KG1 (cell line): Measurements from ENCODE around the gene IL12B.
"Not testable (repeated sequence)": the region's sequence is repeated elsewhere in the genome, so short reads cannot be mapped to it uniquely, and the experiment has no call there.

Experiments
- DNase-seq: peaks from one replicate; lab custom pipeline; 2025; lab: John Stamatoyannopoulos, UW

IL12B gene

DNA sequence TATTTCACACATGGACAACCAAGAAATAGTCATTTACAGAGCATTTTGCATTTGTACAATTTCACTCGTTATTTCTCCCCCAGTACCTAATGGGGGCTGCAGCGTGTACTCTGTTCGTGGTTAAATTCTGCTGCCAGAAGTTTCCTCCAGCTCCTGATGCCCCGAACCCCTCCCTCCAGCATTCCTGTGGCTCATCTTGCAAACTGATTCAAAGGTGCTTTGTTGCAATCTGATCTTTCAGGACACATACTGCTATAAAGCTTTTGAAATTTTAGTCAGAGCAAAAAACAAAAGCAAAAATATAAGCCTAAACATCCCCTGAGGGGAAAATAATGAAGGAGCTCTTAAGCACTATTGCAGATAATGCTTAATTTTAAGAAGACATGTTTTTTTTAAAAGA, 39.5 kb downstream of the IL12B start:
- DNase-seq, result no peak

DNA sequence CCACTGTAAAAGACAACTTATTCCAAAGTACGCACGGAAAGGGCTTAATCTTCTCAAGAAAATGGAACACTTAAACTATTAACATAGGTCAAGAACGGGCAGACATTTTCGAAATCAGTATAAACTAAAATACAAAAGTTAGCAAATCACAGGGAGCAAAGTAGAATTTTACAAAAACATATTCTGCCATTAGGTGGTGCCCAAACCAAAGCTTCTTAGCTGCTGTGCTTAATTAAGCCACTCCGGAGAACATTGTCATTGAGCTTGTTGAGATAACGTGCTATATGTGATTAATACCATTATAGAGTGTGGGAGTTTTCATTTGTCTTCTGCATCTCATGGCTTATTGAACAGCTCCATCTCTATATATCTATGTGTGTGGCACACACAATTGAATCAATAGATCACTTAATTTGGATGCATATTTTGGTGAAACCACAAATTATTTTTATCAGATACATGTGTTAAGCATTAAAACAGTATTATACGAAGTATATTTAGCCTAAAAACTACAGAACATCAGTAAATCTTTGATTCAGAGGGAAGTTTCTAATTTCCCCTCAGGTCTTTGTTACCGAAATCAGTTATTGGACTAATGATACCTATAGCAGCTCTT, 43.8 kb downstream of the IL12B start:
- no peak for DNase-seq

DNA sequence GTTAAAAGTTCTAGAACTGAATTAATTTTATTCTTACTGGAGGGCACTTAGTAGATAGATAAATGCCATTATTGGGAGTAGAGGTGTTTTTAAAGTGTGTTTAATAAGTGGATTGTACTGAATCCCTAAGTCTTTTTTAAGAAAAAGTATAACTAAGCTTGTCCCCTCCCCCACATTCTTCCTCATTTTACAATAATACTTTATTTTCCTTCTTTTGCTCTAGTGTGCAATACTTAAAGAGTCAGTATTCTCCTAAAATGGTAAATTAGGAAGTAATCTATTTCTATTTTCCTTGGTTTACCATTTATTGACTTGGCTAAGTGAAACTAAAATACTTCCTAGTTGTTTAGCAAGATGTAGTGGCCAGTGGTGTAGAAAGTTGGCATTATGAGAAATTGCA, 55.6 kb downstream of the IL12B start:
- DNase-seq, result no peak

DNA sequence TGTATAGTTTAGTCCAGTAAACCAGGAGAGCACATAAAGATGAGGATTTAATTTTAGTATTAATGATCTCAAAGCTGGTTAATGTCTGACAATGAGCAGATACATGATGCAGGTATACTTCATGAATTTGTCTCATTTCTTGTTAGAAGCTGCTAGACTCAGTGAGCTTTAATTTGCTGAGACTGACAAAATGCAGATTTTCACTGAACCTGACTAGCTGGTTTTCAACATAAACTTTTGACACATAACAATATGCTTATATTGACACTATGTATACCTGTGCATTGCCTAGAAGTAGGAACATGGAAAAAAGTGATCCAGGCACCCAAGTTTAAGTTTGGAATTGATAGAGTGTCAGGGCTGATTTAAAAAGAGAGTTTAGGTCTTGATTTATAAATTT, 56.4 kb downstream of the IL12B start:
- no peak for DNase-seq

DNA sequence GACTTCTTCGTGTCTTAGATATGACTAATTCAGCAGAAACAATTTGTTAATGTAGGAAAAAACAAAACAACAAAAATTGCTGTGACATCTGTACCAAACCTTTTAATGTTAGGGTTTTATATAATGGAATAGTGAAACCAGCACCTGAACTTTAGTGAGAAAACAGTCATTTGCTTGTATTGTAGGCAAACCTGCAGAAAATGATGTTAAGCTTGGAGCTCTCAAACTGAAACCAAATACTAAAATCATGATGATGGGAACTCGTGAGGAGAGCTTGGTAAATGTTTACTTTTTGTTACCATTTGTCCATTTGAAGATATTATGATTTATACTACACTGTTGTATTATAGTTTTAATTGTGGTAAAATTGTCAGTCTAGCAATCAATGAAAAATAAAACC, 60.6 kb downstream of the IL12B start:
- no peak for DNase-seq

DNA sequence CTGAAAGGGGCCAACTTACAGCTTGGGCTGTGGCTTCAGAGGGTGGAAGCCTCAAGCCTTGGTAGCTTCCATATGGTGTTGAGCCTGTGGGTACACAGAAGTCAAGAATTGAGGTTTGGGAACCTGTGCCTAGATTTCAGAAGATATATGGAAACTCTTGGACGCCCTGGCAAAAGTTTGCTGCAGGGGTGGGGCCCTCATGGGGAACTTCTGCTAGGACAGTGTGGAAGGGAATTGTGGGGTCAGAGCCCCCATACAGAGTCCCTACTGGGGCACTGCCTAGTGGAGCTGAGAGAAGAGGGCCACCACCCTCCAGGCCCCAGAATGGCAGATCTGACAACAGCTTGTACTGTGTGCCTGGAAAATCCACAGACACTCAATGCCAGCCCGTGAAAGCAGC, 63.5 kb downstream of the IL12B start:
- DNase-seq, result not testable (repeated sequence)
